OCI-LY3 (cell line): ENCODE data around the gene IKZF4.

ENCODE experiments used
- CTCF ChIP-seq: fragments of 200-600, 300-600 bp; sonication (generic); IDR thresholded peaks from 2 replicates; pipeline ENCODE4 v1.5.1; 2014; ENCODE audit warnings: antibody characterized with exemption, low read length, low read depth
- EZH2phosphoT487 ChIP-seq: fragments of 200-600 bp; shearing (Covaris generic); IDR thresholded peaks from 2 replicates; pipeline ENCODE4 v1.6.1; 2018; ENCODE audit warnings: antibody characterized with exemption, mixed run types, low read depth

GRCh38 chr12:56078427-56078826 lies 57.6 kb downstream of the IKZF4 start:
- TF ChIP-seq CTCF (no peak), EZH2phosphoT487 (no peak)
